Peyer's patch (tissue), 4 donors: ENCODE results near the gene CSNK2A1. TPM values are rescaled to one million over a fixed set of nuclear protein-coding genes. Genes with fewer than 3 reads are reported as not detected.

ENCODE experiments used
- DNase-seq, 3 donors: peaks; one replicate each; pipeline ENCODE4 v3.0.0-alpha.2; 2017 to 2019
- H3K27ac ChIP-seq, 4 donors: fragments of 200-600 bp; sonication (generic); one replicate each; pipeline ENCODE4 v1.5.1; 2016 to 2019
- H3K27me3 ChIP-seq, 2 donors: fragments of 200-600 bp; sonication (generic); one replicate each; pipeline ENCODE4 v1.5.1; 2019
- H3K36me3 ChIP-seq, 3 donors: fragments of 200-600 bp; sonication (generic); one replicate each; pipeline ENCODE4 v1.5.1; 2016 to 2019
- H3K4me1 ChIP-seq, 4 donors: fragments of 200-600 bp; sonication (generic); one replicate each; pipeline ENCODE4 v1.5.1; 2016 to 2019
- H3K4me3 ChIP-seq, 4 donors: fragments of 200-600 bp; sonication (generic); 1 replicate in 3 of 4; 2 replicates in 1 of 4; pipeline ENCODE4 v1.5.1; 2016 to 2019; ENCODE audit warnings: mild to moderate bottlenecking in 1 of 4
- H3K9me3 ChIP-seq, 4 donors: fragments of 200-600 bp; sonication (generic); one replicate each; pipeline ENCODE4 v1.5.1; 2016 to 2019; ENCODE audit warnings: mild to moderate bottlenecking in 1 of 4
- CTCF ChIP-seq, 6 experiments: fragments of 450-650 bp in 4 of 6; fragments of 200-600 bp in 2 of 6; sonication (generic) in 1 of 6; IDR thresholded peaks; one replicate each; pipeline ENCODE4 v1.5.1; 2017 to 2019; ENCODE audit warnings: antibody characterized with exemption in 6 of 6, mild to moderate bottlenecking in 3 of 6, moderate library complexity in 1 of 6
- POLR2A ChIP-seq, 2 donors: fragments of 450-650 bp; IDR thresholded peaks; one replicate each; pipeline ENCODE4 v1.5.1; 2017; ENCODE audit warnings: antibody characterized with exemption in 2 of 2, mild to moderate bottlenecking in 2 of 2, moderate library complexity in 2 of 2
- total RNA-seq, 4 donors: library from RNA; depleted of rRNA; stranded (reverse); fragments of >200 nt; gene quantifications; one replicate each; pipeline ENCODE4 v1.1.0, GENCODE V29; 2016

CSNK2A1 gene
- total RNA-seq, 4 donors from 2014 or later = 60.2 to 105 (median 97.3) TPM

- Histone ChIP-seq H3K9me3 (peaks cover 0 to under 1% (median 0%) of the 10 kb centered on the region in 4 donors), H3K4me1 (peaks cover 0 to 56% (median 0%) of the 10 kb centered on the region in 4 donors), H3K27me3 (no peaks in the 10 kb centered on the region), H3K27ac (no peak overlapping the region), H3K36me3 (peaks cover 0 to 2% (median 0%) of the 10 kb centered on the region in 3 donors), H3K4me3 (no peak overlapping the region)
- TF ChIP-seq CTCF (IDR thresholded peaks at IDR 0.05) (no peak), POLR2A (IDR thresholded peaks at IDR 0.05) (no peak)
- DNase-seq = no peak
These were observed 12.0 kb downstream of the CSNK2A1 start for GRCh38 chr20:531608-532007.

- Histone ChIP-seq H3K27ac (no peak overlapping the region), H3K4me3 (no peak overlapping the region), H3K27me3 (no peaks in the 10 kb centered on the region), H3K36me3 (peaks cover 0 to 9% (median 0%) of the 10 kb centered on the region in 3 donors), H3K9me3 (peaks cover 0 to 3% (median 0%) of the 10 kb centered on the region in 4 donors), H3K4me1 (peaks cover 0 to 43% (median 0%) of the 10 kb centered on the region in 4 donors)
- no peak for DNase-seq
- TF ChIP-seq CTCF (IDR thresholded peaks at IDR 0.05) (no peak), POLR2A (IDR thresholded peaks at IDR 0.05) (no peak)
These were observed 13.3 kb downstream of the CSNK2A1 start for GRCh38 chr20:530321-530720.

- Histone ChIP-seq H3K4me1 (peaks cover 0 to 33% (median 0%) of the 10 kb centered on the region in 4 donors), H3K9me3 (peaks cover 0 to 3% (median 0%) of the 10 kb centered on the region in 4 donors), H3K36me3 (peaks cover 0 to 12% (median 0%) of the 10 kb centered on the region in 3 donors), H3K27me3 (no peaks in the 10 kb centered on the region), H3K27ac (no peak overlapping the region), H3K4me3 (no peak overlapping the region)
- DNase-seq = no peak
- TF ChIP-seq CTCF (IDR thresholded peaks at IDR 0.05) = no peak
- no peak for TF ChIP-seq POLR2A (IDR thresholded peaks at IDR 0.05)
These were observed 14.5 kb downstream of the CSNK2A1 start for GRCh38 chr20:528923-529604.

- Histone ChIP-seq H3K9me3 (peaks cover 0 to 3% (median 0%) of the 10 kb centered on the region in 4 donors), H3K4me3 (no peak overlapping the region), H3K27ac (no peak overlapping the region), H3K36me3 (peaks cover 0 to 25% (median 0%) of the 10 kb centered on the region in 3 donors), H3K4me1 (peaks cover 0 to 20% (median 0%) of the 10 kb centered on the region in 4 donors), H3K27me3 (no peaks in the 10 kb centered on the region)
- DNase-seq = no peak
- no peak for TF ChIP-seq CTCF (IDR thresholded peaks at IDR 0.05)
- TF ChIP-seq POLR2A (IDR thresholded peaks at IDR 0.05) = no peak
These were observed 16.1 kb downstream of the CSNK2A1 start for GRCh38 chr20:527571-527886.

- DNase-seq = no peak
- Histone ChIP-seq H3K27me3 (no peaks in the 10 kb centered on the region), H3K27ac (no peak overlapping the region), H3K36me3 (peaks cover 0 to 33% (median 0%) of the 10 kb centered on the region in 3 donors), H3K4me1 (no peaks in the 10 kb centered on the region), H3K4me3 (no peak overlapping the region), H3K9me3 (peaks cover 0 to 4% (median 1%) of the 10 kb centered on the region in 4 donors)
- no peak for TF ChIP-seq CTCF (IDR thresholded peaks at IDR 0.05)
- no peak for TF ChIP-seq POLR2A (IDR thresholded peaks at IDR 0.05)
These were observed 21.7 kb downstream of the CSNK2A1 start for GRCh38 chr20:521860-522259.
